Measurements from ENCODE around the gene CFAP45. TPM values are rescaled to one million over a fixed set of nuclear protein-coding genes. Genes with fewer than 3 reads are reported as not detected.
A peak's percentile ranks its signal among the peaks of the same experiment; 100 is the strongest.

Gene CFAP45
- total and polyA plus RNA-seq, 9 of the 15 experiments (the other 6 are each of a cell fraction or from before 2014, with no cell fraction given) = 0.65 to 2.4 (median 1.5) TPM

DNA sequence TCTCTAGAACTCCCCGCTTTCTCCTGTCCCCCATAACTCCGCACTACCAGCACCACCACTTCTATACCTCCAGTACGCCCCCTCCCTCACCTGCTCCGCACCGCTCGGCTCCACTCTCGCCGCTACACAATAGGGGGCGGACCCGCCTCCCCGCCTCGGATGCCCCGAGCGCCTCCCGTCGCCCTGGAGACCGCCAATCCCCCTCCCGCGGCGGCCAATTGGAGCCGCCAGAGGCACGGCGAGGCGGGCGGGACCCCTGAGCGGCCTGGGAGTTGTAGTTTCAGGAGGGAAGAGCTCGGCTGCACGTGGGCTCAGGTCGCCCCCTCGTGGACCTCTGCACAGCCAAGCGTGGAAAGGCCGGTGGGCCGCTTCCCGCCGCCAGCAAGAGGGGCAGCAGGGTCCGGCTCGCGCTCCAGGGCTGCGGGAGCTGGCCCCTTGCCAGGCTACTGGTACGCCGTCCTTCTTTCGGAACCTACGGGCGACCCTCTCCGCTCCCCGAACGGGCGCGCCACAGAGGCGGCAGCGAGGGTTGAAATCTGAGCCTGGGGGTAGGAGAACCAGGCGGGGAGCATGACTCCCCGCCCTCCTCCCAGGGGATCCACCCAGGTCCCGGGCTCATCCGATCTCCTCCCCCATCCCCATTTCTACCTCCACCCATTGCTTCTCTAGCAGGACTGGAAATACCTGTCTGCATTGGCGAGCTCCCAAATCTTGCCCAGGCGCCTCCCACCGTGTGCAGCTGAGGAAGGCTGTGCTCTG, 45.7 kb upstream of the CFAP45 start, which contains the start of gene IGSF9 (continued):
- TF ChIP-seq RBM17 (IDR thresholded peaks at IDR 0.05; ENCODE audit: borderline replicate concordance, low read depth, low read length) = no peak
- TF ChIP-seq HCFC1 (IDR thresholded peaks at IDR 0.05; ENCODE audit: low read depth, low read length) = peak; percentile 95
- TF ChIP-seq, protein P1, sequence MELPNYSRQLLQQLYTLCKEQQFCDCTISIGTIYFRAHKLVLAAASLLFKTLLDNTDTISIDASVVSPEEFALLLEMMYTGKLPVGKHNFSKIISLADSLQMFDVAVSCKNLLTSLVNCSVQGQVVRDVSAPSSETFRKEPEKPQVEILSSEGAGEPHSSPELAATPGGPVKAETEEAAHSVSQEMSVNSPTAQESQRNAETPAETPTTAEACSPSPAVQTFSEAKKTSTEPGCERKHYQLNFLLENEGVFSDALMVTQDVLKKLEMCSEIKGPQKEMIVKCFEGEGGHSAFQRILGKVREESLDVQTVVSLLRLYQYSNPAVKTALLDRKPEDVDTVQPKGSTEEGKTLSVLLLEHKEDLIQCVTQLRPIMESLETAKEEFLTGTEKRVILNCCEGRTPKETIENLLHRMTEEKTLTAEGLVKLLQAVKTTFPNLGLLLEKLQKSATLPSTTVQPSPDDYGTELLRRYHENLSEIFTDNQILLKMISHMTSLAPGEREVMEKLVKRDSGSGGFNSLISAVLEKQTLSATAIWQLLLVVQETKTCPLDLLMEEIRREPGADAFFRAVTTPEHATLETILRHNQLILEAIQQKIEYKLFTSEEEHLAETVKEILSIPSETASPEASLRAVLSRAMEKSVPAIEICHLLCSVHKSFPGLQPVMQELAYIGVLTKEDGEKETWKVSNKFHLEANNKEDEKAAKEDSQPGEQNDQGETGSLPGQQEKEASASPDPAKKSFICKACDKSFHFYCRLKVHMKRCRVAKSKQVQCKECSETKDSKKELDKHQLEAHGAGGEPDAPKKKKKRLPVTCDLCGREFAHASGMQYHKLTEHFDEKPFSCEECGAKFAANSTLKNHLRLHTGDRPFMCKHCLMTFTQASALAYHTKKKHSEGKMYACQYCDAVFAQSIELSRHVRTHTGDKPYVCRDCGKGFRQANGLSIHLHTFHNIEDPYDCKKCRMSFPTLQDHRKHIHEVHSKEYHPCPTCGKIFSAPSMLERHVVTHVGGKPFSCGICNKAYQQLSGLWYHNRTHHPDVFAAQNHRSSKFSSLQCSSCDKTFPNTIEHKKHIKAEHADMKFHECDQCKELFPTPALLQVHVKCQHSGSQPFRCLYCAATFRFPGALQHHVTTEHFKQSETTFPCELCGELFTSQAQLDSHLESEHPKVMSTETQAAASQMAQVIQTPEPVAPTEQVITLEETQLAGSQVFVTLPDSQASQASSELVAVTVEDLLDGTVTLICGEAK (IDR thresholded peaks at IDR 0.05) = 0 out of 2 replicates have a peak, but pooled peaks have one; percentile 18
- TF ChIP-seq, protein P1 (CRISPR knock-in tag; IDR thresholded peaks at IDR 0.05) = no peak
- TF ChIP-seq, protein P2, sequence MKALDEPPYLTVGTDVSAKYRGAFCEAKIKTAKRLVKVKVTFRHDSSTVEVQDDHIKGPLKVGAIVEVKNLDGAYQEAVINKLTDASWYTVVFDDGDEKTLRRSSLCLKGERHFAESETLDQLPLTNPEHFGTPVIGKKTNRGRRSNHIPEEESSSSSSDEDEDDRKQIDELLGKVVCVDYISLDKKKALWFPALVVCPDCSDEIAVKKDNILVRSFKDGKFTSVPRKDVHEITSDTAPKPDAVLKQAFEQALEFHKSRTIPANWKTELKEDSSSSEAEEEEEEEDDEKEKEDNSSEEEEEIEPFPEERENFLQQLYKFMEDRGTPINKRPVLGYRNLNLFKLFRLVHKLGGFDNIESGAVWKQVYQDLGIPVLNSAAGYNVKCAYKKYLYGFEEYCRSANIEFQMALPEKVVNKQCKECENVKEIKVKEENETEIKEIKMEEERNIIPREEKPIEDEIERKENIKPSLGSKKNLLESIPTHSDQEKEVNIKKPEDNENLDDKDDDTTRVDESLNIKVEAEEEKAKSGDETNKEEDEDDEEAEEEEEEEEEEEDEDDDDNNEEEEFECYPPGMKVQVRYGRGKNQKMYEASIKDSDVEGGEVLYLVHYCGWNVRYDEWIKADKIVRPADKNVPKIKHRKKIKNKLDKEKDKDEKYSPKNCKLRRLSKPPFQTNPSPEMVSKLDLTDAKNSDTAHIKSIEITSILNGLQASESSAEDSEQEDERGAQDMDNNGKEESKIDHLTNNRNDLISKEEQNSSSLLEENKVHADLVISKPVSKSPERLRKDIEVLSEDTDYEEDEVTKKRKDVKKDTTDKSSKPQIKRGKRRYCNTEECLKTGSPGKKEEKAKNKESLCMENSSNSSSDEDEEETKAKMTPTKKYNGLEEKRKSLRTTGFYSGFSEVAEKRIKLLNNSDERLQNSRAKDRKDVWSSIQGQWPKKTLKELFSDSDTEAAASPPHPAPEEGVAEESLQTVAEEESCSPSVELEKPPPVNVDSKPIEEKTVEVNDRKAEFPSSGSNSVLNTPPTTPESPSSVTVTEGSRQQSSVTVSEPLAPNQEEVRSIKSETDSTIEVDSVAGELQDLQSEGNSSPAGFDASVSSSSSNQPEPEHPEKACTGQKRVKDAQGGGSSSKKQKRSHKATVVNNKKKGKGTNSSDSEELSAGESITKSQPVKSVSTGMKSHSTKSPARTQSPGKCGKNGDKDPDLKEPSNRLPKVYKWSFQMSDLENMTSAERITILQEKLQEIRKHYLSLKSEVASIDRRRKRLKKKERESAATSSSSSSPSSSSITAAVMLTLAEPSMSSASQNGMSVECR (CRISPR knock-in tag; IDR thresholded peaks at IDR 0.05) = peak; percentile 81
- TF ChIP-seq, protein P3, sequence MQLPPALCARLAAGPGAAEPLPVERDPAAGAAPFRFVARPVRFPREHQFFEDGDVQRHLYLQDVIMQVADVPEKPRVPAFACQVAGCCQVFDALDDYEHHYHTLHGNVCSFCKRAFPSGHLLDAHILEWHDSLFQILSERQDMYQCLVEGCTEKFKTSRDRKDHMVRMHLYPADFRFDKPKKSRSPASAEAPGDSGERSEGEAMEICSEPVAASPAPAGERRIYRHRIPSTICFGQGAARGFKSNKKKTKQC (CRISPR knock-in tag; IDR thresholded peaks at IDR 0.05) = peak; percentile 76; the same call in 1 of the 2 replicates
- peak; percentile 94 for TF ChIP-seq L3MBTL2 (IDR thresholded peaks at IDR 0.05)
- no peak for TF ChIP-seq ELF1 (tag; IDR thresholded peaks at IDR 0.05)
- TF ChIP-seq NFYB (IDR thresholded peaks at IDR 0.05; ENCODE audit: extremely low read depth, insufficient read length) = peak; percentile 33
- TF ChIP-seq, protein P4, sequence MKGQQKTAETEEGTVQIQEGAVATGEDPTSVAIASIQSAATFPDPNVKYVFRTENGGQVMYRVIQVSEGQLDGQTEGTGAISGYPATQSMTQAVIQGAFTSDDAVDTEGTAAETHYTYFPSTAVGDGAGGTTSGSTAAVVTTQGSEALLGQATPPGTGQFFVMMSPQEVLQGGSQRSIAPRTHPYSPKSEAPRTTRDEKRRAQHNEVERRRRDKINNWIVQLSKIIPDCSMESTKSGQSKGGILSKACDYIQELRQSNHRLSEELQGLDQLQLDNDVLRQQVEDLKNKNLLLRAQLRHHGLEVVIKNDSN (CRISPR knock-in tag; IDR thresholded peaks at IDR 0.05) = peak; percentile 88
- TF ChIP-seq RBM25 (IDR thresholded peaks at IDR 0.05; ENCODE audit: low read depth, low read length, severe bottlenecking) = peak; percentile 50
- peak in 1 of 2 experiments; percentile 23; a peak in 1 of 3 replicates for TF ChIP-seq CBX3 (IDR thresholded peaks at IDR 0.05; ENCODE audit: borderline replicate concordance in 1 of 2, low read length in 2 of 2)

Data from K562 (cell line).